Measurements from ENCODE around the gene GNG10.
A peak's percentile ranks its signal among the peaks of the same experiment; 100 is the strongest.

Gene GNG10

DNA sequence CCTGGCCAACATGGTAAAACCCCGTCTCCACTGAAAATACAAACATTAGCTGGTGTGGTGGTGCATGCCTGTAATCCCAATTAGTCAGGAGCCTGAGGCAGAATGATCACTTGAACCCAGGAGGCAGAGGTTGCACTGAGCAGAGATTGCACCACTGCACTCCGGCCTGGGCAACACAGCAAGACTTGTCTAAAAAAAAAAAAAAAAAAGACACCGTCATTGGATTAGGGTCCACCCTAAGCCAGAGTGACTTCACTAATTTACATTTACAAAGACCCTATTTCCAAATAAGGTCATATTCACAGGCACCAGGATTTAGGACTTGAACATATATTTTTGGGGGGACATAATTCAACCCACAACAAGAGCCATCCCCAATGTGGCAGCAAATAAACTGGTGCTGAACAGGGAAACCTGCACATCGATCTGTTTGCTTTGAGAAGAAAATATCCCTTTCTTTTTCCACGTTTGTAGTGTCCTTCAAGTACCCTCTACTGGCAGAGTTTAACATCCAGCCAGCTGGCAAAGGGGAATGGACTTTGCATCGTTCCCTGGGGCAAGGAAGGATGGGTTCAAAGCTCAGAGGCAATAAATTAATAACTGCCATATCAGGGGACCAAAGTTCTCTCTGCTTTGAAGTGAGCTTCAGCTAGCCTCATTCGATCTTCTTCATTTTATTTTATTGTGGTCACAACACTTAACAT is 34.0 kb upstream of the GNG10 start:
- Histone ChIP-seq H3K4me3 (ENCODE audit: low read depth, low read length) (no peak overlapping the region), H3K27ac (no peak overlapping the region), H3K27me3 (replicated peaks) (no peaks in the 10 kb centered on the region), H3K36me3 (replicated peaks) (no peaks in the 10 kb centered on the region)
- DNase-seq, result no peak
- in situ Hi-C loops (cut with HindIII; ENCODE audit: low pct_ligation_motif_present, low sequenced_read_pairs), result no loop called here
- TF ChIP-seq, protein P1, sequence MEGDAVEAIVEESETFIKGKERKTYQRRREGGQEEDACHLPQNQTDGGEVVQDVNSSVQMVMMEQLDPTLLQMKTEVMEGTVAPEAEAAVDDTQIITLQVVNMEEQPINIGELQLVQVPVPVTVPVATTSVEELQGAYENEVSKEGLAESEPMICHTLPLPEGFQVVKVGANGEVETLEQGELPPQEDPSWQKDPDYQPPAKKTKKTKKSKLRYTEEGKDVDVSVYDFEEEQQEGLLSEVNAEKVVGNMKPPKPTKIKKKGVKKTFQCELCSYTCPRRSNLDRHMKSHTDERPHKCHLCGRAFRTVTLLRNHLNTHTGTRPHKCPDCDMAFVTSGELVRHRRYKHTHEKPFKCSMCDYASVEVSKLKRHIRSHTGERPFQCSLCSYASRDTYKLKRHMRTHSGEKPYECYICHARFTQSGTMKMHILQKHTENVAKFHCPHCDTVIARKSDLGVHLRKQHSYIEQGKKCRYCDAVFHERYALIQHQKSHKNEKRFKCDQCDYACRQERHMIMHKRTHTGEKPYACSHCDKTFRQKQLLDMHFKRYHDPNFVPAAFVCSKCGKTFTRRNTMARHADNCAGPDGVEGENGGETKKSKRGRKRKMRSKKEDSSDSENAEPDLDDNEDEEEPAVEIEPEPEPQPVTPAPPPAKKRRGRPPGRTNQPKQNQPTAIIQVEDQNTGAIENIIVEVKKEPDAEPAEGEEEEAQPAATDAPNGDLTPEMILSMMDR (IDR thresholded peaks at IDR 0.05; ENCODE audit: low read depth, low read length, missing control alignments), result no peak

DNA sequence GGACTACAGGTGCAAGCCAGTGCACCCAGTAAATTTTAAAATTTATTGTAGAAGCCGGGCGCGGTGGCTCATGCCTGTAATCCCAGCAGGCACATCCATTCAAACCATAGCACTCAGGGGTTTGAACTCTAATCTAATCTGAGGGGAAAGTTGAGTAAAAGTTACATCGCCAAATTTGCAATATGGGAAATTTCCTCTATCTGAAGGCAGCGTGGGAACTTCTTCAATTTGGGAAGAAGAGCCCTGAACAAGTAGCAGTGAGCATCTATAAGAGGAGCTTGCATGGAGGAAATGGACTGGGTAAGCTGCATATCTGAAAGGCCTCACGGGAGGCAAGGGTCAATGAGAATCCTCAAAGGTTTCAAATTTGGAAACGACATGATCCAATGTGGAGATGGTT is 33.0 kb upstream of the GNG10 start:
- Histone ChIP-seq H3K36me3 (replicated peaks) (no peaks in the 10 kb centered on the region), H3K4me3 (ENCODE audit: low read depth, low read length) (no peak overlapping the region), H3K27me3 (replicated peaks) (no peaks in the 10 kb centered on the region), H3K27ac (no peak overlapping the region)
- TF ChIP-seq, protein P1 (IDR thresholded peaks at IDR 0.05; ENCODE audit: low read depth, low read length, missing control alignments), result no peak
- in situ Hi-C loops (cut with HindIII; ENCODE audit: low pct_ligation_motif_present, low sequenced_read_pairs), result no loop called here
- DNase-seq, result no peak

DNA sequence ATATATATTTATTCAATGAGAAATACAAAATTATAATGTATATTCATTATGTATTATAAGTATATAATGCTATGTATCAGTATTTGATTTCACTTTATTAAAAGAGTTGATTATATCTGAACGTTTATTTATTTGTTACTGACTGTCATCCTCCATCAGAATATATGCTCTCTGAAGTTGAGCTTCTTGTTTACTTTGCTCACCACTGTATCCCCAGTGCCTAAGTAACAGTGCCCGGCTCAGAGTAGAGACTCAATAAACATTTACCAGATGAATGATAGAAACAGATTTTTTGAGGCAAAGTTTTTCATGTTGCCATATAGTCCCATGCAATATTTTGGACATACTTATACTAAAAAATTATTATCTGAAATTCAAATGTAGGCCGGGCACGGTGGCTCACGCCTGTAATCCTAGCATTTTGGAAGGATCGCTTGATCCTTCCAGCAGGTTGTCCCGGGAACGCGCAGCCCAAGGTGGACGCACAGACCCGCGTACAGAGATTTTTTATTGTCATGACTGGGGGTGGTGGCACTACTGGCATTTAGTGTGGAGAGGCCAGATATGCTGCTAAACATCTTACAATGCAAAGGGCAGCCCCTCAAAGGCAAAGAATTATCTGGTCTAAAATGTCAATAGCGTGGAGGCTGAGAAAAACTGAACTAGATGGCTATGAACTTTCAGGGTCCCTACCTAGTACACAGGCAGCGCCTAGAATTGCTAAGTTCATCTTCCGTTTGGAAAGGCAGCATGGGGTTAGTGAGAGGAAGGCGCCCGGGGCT is 31.0 kb upstream of the GNG10 start:
- peak overlapping the region; percentile 94 for H3K4me3 ChIP-seq (ENCODE audit: low read depth, low read length)
- TF ChIP-seq, protein P1 (IDR thresholded peaks at IDR 0.05; ENCODE audit: low read depth, low read length, missing control alignments), result no peak
- DNase-seq, result peak; percentile 9
- in situ Hi-C loops (cut with HindIII; ENCODE audit: low pct_ligation_motif_present, low sequenced_read_pairs), result no loop called here
- H3K27me3 ChIP-seq (replicated peaks), result no peaks in the 10 kb centered on the region
- H3K27ac ChIP-seq, result no peak overlapping the region
- H3K36me3 ChIP-seq (replicated peaks), result no peaks in the 10 kb centered on the region

DNA sequence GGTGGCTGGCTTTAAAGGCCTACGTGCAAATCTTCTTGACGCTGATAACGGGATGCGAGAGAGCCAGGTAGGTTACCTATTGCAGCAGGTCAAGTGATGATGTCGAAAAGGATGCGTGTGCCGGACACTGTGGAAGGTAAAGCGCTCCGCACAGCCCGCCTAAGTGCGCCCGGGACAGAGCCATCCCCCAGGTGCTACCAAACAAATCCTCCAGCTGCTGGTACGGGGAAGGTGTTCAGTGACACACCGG is 30.5 kb upstream of the GNG10 start:
- Histone ChIP-seq H3K27ac (no peak overlapping the region), H3K27me3 (replicated peaks) (no peaks in the 10 kb centered on the region), H3K4me3 (ENCODE audit: low read depth, low read length) (peak overlapping the region; percentile 94), H3K36me3 (replicated peaks) (no peaks in the 10 kb centered on the region)
- DNase-seq, result no peak
- TF ChIP-seq, protein P1 (IDR thresholded peaks at IDR 0.05; ENCODE audit: low read depth, low read length, missing control alignments), result no peak
- in situ Hi-C loops (cut with HindIII; ENCODE audit: low pct_ligation_motif_present, low sequenced_read_pairs), result no loop called here

GRCh38 chr9:111631214-111631971 is 30.0 kb upstream of the GNG10 start, which contains the start of gene DNAJC25:
Gene DNAJC25 (plus strand): TSS chr9:111631334. CDS start chr9:111631408, 74 bp downstream.
- H3K4me3 ChIP-seq (ENCODE audit: low read depth, low read length), result peak within 1 kb of the TSS; percentile 94
- peak; percentile 97 for DNase-seq
- in situ Hi-C loops (cut with HindIII; ENCODE audit: low pct_ligation_motif_present, low sequenced_read_pairs), result no loop called here
- no peaks in the 10 kb centered on the region for H3K27me3 ChIP-seq (replicated peaks)
- TF ChIP-seq, protein P1 (IDR thresholded peaks at IDR 0.05; ENCODE audit: low read depth, low read length, missing control alignments), result no peak
- H3K36me3 ChIP-seq (replicated peaks), result no peaks in the 10 kb centered on the region
- H3K27ac ChIP-seq, result peak within 1 kb of the TSS; percentile 75
